ENCODE results near the gene ABCC8.
"Not testable (repeated sequence)": the region's sequence is repeated elsewhere in the genome, so short reads cannot be mapped to it uniquely, and the experiment has no call there.

Gene ABCC8

GRCh38 chr11:17428925-17429324 is 47.7 kb downstream of the ABCC8 start:
- no peak for DNase-seq (ENCODE audit: low read depth in 3 of 3)

GRCh38 chr11:17428261-17428660 is 48.4 kb downstream of the ABCC8 start:
- DNase-seq (ENCODE audit: low read depth in 3 of 3): no peak

GRCh38 chr11:17426233-17426632 is 50.4 kb downstream of the ABCC8 start:
- DNase-seq (ENCODE audit: low read depth in 3 of 3): not testable (repeated sequence)

GRCh38 chr11:17423533-17424310 is 52.9 kb downstream of the ABCC8 start:
- DNase-seq (ENCODE audit: low read depth in 3 of 3): no peak

- DNase-seq (ENCODE audit: low read depth in 3 of 3): no peak
Observed at GRCh38 chr11:17421781-17422180, 54.9 kb downstream of the ABCC8 start.

GRCh38 chr11:17418444-17419081 is 58.1 kb downstream of the ABCC8 start:
- DNase-seq (ENCODE audit: low read depth in 3 of 3): no peak

- no peak for DNase-seq (ENCODE audit: low read depth in 3 of 3)
Observed at GRCh38 chr11:17416492-17416891, 60.2 kb downstream of the ABCC8 start.

GRCh38 chr11:17415523-17416104 is 61.0 kb downstream of the ABCC8 start:
- DNase-seq (ENCODE audit: low read depth in 3 of 3): no peak

GRCh38 chr11:17414992-17415391 is 61.7 kb downstream of the ABCC8 start:
- DNase-seq (ENCODE audit: low read depth in 3 of 3): no peak

GRCh38 chr11:17414317-17414737 is 62.3 kb downstream of the ABCC8 start:
- no peak for DNase-seq (ENCODE audit: low read depth in 3 of 3)

GRCh38 chr11:17413414-17414316 is 63.0 kb downstream of the ABCC8 start:
- DNase-seq (ENCODE audit: low read depth in 3 of 3): no peak

GRCh38 chr11:17412488-17413180 is 64.0 kb downstream of the ABCC8 start:
- DNase-seq (ENCODE audit: low read depth in 3 of 3): no peak

- no peak for DNase-seq (ENCODE audit: low read depth in 3 of 3)
Observed at GRCh38 chr11:17411418-17411817, 65.2 kb downstream of the ABCC8 start.

GRCh38 chr11:17410606-17411379 is 65.9 kb downstream of the ABCC8 start:
- no peak for DNase-seq (ENCODE audit: low read depth in 3 of 3)

- no peak for DNase-seq (ENCODE audit: low read depth in 3 of 3)
Observed at GRCh38 chr11:17408641-17409040, 68.0 kb downstream of the ABCC8 start.

- DNase-seq (ENCODE audit: low read depth in 3 of 3): no peak
Observed at GRCh38 chr11:17408026-17408425, 68.6 kb downstream of the ABCC8 start.

- no peak for DNase-seq (ENCODE audit: low read depth in 3 of 3)
Observed at GRCh38 chr11:17407575-17407974, 69.1 kb downstream of the ABCC8 start.

GRCh38 chr11:17406818-17407149 is 69.9 kb downstream of the ABCC8 start:
- no peak for DNase-seq (ENCODE audit: low read depth in 3 of 3)

- no peak for DNase-seq (ENCODE audit: low read depth in 3 of 3)
Observed at GRCh38 chr11:17406082-17406817, 70.4 kb downstream of the ABCC8 start.
